Measurements from ENCODE around the gene KCNQ5.

KCNQ5 gene

GRCh38 chr6:72739368-72739779 lies 117.5 kb downstream of the KCNQ5 start:
- H2BK120ac ChIP-seq (ENCODE audit: insufficient read depth, low read length, poor library complexity) = no peak overlapping the region
- H2AK5ac ChIP-seq (ENCODE audit: low read length) = no peak overlapping the region
- H3K79me1 ChIP-seq (ENCODE audit: low read length) = no peaks in the 10 kb centered on the region
- no peak overlapping the region for H3K23ac ChIP-seq (ENCODE audit: low read length)
- H3K9me3 ChIP-seq (ENCODE audit: insufficient read depth, low read depth, low read length) = no peaks in the 10 kb centered on the region
- H3K4me2 ChIP-seq (ENCODE audit: low read length) = no peak overlapping the region
- H4K12ac ChIP-seq (ENCODE audit: low read depth, low read length) = no peak overlapping the region
- H3K27me3 ChIP-seq (ENCODE audit: insufficient read depth, low read length) = no peaks in the 10 kb centered on the region
- H4K91ac ChIP-seq (ENCODE audit: low read depth, low read length) = no peak overlapping the region
- no peaks in the 10 kb centered on the region for H3K79me2 ChIP-seq (ENCODE audit: control insufficient read depth, insufficient read depth, low read length, poor library complexity)
- H3K14ac ChIP-seq (ENCODE audit: low read length) = no peak overlapping the region
- DNase-seq = no peak
- no peak overlapping the region for H3K18ac ChIP-seq (ENCODE audit: low read length)
- no peak overlapping the region for H2BK5ac ChIP-seq (ENCODE audit: low read depth, low read length, poor library complexity)
- H2AFZ ChIP-seq (ENCODE audit: insufficient read depth, low read length, poor library complexity) = no peak overlapping the region
- H3K4ac ChIP-seq (ENCODE audit: low read depth, low read length) = no peak overlapping the region
- H3K9ac ChIP-seq (ENCODE audit: low read length) = no peak overlapping the region
- no CpG with 5 or more reads among the region's 3 CpGs for WGBS (ENCODE audit: extremely low coverage, insufficient coverage, insufficient read length)
- no peak overlapping the region for H3K27ac ChIP-seq (ENCODE audit: low read depth, low read length)
- H3K36me3 ChIP-seq (ENCODE audit: control insufficient read depth in 1 of 2, insufficient read depth in 2 of 2, low read length in 2 of 2) = no peaks in the 10 kb centered on the region
- no peak overlapping the region for H2BK12ac ChIP-seq (ENCODE audit: low read length)
- no peak overlapping the region for H4K8ac ChIP-seq (ENCODE audit: low read depth, low read length)
- H3K4me1 ChIP-seq (ENCODE audit: control insufficient read depth in 1 of 2, insufficient read depth in 2 of 2, low read length in 2 of 2) = no peaks in the 10 kb centered on the region
- H3K4me3 ChIP-seq (ENCODE audit: low read depth, low read length) = no peak overlapping the region

- Histone ChIP-seq H2AFZ (ENCODE audit: insufficient read depth, low read length, poor library complexity) (no peak overlapping the region), H3K27me3 (ENCODE audit: insufficient read depth, low read length) (no peaks in the 10 kb centered on the region), H3K18ac (ENCODE audit: low read length) (no peak overlapping the region), H3K14ac (ENCODE audit: low read length) (no peak overlapping the region), H3K79me2 (ENCODE audit: control insufficient read depth, insufficient read depth, low read length, poor library complexity) (no peaks in the 10 kb centered on the region), H3K4me2 (ENCODE audit: low read length) (no peak overlapping the region), H3K79me1 (ENCODE audit: low read length) (no peaks in the 10 kb centered on the region), H3K23ac (ENCODE audit: low read length) (no peak overlapping the region), H3K4ac (ENCODE audit: low read depth, low read length) (no peak overlapping the region), H3K4me3 (ENCODE audit: low read depth, low read length) (no peak overlapping the region), H4K91ac (ENCODE audit: low read depth, low read length) (no peak overlapping the region), H2AK5ac (ENCODE audit: low read length) (no peak overlapping the region), H3K9ac (ENCODE audit: low read length) (no peak overlapping the region), H3K36me3 (ENCODE audit: control insufficient read depth in 1 of 2, insufficient read depth in 2 of 2, low read length in 2 of 2) (no peaks in the 10 kb centered on the region), H2BK12ac (ENCODE audit: low read length) (no peak overlapping the region), H3K27ac (ENCODE audit: low read depth, low read length) (no peak overlapping the region), H3K4me1 (ENCODE audit: control insufficient read depth in 1 of 2, insufficient read depth in 2 of 2, low read length in 2 of 2) (no peaks in the 10 kb centered on the region), H4K8ac (ENCODE audit: low read depth, low read length) (no peak overlapping the region), H2BK5ac (ENCODE audit: low read depth, low read length, poor library complexity) (no peak overlapping the region), H2BK120ac (ENCODE audit: insufficient read depth, low read length, poor library complexity) (no peak overlapping the region), H4K12ac (ENCODE audit: low read depth, low read length) (no peak overlapping the region), H3K9me3 (ENCODE audit: insufficient read depth, low read depth, low read length) (no peaks in the 10 kb centered on the region)
- DNase-seq = no peak
- WGBS (ENCODE audit: extremely low coverage, insufficient coverage, insufficient read length) = no CpG with 5 or more reads among the region's 2 CpGs
Observed at GRCh38 chr6:72740135-72740534, 118.3 kb downstream of the KCNQ5 start.

DNA sequence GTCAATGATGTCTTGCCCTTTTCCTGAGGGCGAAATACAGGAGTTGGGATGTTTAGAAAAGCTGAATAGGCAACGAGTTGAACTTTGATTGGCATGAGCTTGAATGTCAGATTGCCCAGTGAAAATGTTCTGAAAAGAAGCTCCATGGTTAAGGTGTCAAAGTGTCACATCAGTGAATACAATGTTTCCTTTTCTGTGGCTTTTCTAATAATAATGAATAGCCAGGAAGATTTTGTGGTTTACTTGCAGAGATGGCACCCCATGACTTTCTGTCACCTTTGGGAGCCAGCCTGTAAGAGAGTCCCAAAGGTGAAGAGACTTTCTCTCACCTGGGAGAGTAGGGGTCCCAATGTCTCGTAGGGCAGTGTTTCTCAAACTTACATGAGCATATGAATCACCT lies 119.2 kb downstream of the KCNQ5 start:
- H4K8ac ChIP-seq (ENCODE audit: low read depth, low read length) = no peak overlapping the region
- no peak overlapping the region for H2AFZ ChIP-seq (ENCODE audit: insufficient read depth, low read length, poor library complexity)
- H3K36me3 ChIP-seq (ENCODE audit: control insufficient read depth in 1 of 2, insufficient read depth in 2 of 2, low read length in 2 of 2) = no peaks in the 10 kb centered on the region
- H3K9ac ChIP-seq (ENCODE audit: low read length) = no peak overlapping the region
- H2BK120ac ChIP-seq (ENCODE audit: insufficient read depth, low read length, poor library complexity) = no peak overlapping the region
- no peak overlapping the region for H3K14ac ChIP-seq (ENCODE audit: low read length)
- no peak overlapping the region for H4K12ac ChIP-seq (ENCODE audit: low read depth, low read length)
- no peak overlapping the region for H3K4me2 ChIP-seq (ENCODE audit: low read length)
- no peaks in the 10 kb centered on the region for H3K79me2 ChIP-seq (ENCODE audit: control insufficient read depth, insufficient read depth, low read length, poor library complexity)
- peaks cover 0 to 2% of the 10 kb centered on the region in 2 experiments for H3K4me1 ChIP-seq (ENCODE audit: control insufficient read depth in 1 of 2, insufficient read depth in 2 of 2, low read length in 2 of 2)
- H3K9me3 ChIP-seq (ENCODE audit: insufficient read depth, low read depth, low read length) = no peaks in the 10 kb centered on the region
- no peak overlapping the region for H4K91ac ChIP-seq (ENCODE audit: low read depth, low read length)
- H3K18ac ChIP-seq (ENCODE audit: low read length) = no peak overlapping the region
- H2AK5ac ChIP-seq (ENCODE audit: low read length) = no peak overlapping the region
- no peak overlapping the region for H2BK5ac ChIP-seq (ENCODE audit: low read depth, low read length, poor library complexity)
- H3K23ac ChIP-seq (ENCODE audit: low read length) = no peak overlapping the region
- no peak overlapping the region for H3K27ac ChIP-seq (ENCODE audit: low read depth, low read length)
- no peak for DNase-seq
- H3K79me1 ChIP-seq (ENCODE audit: low read length) = peaks cover 1% of the 10 kb centered on the region
- H2BK12ac ChIP-seq (ENCODE audit: low read length) = no peak overlapping the region
- WGBS (ENCODE audit: extremely low coverage, insufficient coverage, insufficient read length) = no CpG with 5 or more reads among the region's 3 CpGs
- no peaks in the 10 kb centered on the region for H3K27me3 ChIP-seq (ENCODE audit: insufficient read depth, low read length)
- no peak overlapping the region for H3K4me3 ChIP-seq (ENCODE audit: low read depth, low read length)
- H3K4ac ChIP-seq (ENCODE audit: low read depth, low read length) = no peak overlapping the region

- no peaks in the 10 kb centered on the region for H3K27me3 ChIP-seq (ENCODE audit: insufficient read depth, low read length)
- no peak overlapping the region for H3K14ac ChIP-seq (ENCODE audit: low read length)
- no peak overlapping the region for H3K4ac ChIP-seq (ENCODE audit: low read depth, low read length)
- H3K9ac ChIP-seq (ENCODE audit: low read length) = no peak overlapping the region
- H2AK5ac ChIP-seq (ENCODE audit: low read length) = no peak overlapping the region
- no peak overlapping the region for H4K12ac ChIP-seq (ENCODE audit: low read depth, low read length)
- H3K9me3 ChIP-seq (ENCODE audit: insufficient read depth, low read depth, low read length) = no peaks in the 10 kb centered on the region
- no CpG with 5 or more reads among the region's 5 CpGs for WGBS (ENCODE audit: extremely low coverage, insufficient coverage, insufficient read length)
- peaks cover 0 to 2% of the 10 kb centered on the region in 2 experiments for H3K4me1 ChIP-seq (ENCODE audit: control insufficient read depth in 1 of 2, insufficient read depth in 2 of 2, low read length in 2 of 2)
- no peak overlapping the region for H2BK5ac ChIP-seq (ENCODE audit: low read depth, low read length, poor library complexity)
- no peak overlapping the region for H2BK120ac ChIP-seq (ENCODE audit: insufficient read depth, low read length, poor library complexity)
- H3K79me1 ChIP-seq (ENCODE audit: low read length) = peaks cover 1% of the 10 kb centered on the region
- no peaks in the 10 kb centered on the region for H3K36me3 ChIP-seq (ENCODE audit: control insufficient read depth in 1 of 2, insufficient read depth in 2 of 2, low read length in 2 of 2)
- H3K18ac ChIP-seq (ENCODE audit: low read length) = no peak overlapping the region
- no peak overlapping the region for H3K23ac ChIP-seq (ENCODE audit: low read length)
- H3K79me2 ChIP-seq (ENCODE audit: control insufficient read depth, insufficient read depth, low read length, poor library complexity) = no peaks in the 10 kb centered on the region
- no peak overlapping the region for H3K27ac ChIP-seq (ENCODE audit: low read depth, low read length)
- no peak for DNase-seq
- no peak overlapping the region for H2AFZ ChIP-seq (ENCODE audit: insufficient read depth, low read length, poor library complexity)
- no peak overlapping the region for H3K4me2 ChIP-seq (ENCODE audit: low read length)
- no peak overlapping the region for H4K91ac ChIP-seq (ENCODE audit: low read depth, low read length)
- H4K8ac ChIP-seq (ENCODE audit: low read depth, low read length) = no peak overlapping the region
- no peak overlapping the region for H2BK12ac ChIP-seq (ENCODE audit: low read length)
- H3K4me3 ChIP-seq (ENCODE audit: low read depth, low read length) = no peak overlapping the region
Observed at GRCh38 chr6:72742001-72742673, 120.3 kb downstream of the KCNQ5 start.
